ENCODE results near the gene STAG1.
"Not testable (repeated sequence)": the region's sequence is repeated elsewhere in the genome, so short reads cannot be mapped to it uniquely, and the experiment has no call there.

The STAG1 gene

DNA sequence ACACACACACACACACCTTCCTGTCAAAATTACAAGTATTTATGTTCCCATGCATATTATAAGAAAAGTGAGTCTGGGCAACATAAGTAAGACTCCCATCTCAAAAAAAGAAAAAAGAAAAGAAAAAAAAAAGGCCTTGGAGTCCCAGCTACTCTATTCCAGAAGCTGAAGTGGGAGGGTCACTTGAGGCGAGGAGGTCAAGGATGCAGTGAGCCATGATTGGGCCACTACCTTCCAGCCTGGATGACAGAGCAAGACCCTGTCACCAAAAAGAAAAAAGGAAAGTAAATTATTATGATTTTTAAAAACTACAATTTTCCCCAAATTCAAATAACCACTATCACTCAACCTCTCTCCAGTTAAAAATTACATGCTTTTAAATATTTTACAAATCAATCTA lies 113.1 kb downstream of the STAG1 start:
- DNase-seq = no peak

DNA sequence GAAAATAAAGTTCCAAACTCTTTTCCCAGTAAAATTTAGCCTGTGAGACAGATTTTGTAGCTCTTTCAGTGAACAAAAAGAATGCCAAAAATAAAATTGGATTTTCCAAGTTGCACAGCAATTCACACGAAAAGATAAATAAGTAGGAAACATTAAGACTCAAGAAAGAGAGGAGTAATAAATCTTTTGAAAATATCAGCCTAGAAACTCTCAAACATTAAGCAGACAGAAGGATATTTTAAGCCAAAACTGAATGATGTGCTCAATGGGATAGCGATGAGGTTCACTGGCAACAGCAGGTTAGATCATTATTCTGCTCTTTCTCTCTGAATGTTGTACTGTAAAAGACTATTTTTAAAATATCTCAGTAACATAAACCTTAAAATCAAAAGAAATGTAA lies 115.0 kb downstream of the STAG1 start:
- no peak for DNase-seq

DNA sequence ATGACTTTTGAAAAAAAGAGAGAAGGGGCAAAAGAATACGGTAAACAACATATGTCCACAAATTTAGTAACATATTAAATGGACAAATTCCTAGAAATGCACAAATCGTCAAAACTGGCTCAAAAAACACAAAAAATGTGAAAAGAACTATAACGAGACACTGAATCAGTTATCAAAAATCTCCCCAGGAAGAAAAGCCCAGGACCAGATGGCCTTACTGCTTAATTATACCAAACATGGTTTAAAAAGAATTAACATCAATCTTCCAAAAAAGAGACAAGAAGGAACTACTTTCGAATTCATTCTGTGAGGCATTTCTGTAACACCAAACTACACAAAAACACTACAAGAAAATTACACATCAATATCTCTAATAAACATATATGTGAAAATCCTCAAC lies 117.4 kb downstream of the STAG1 start:
- DNase-seq = no peak

DNA sequence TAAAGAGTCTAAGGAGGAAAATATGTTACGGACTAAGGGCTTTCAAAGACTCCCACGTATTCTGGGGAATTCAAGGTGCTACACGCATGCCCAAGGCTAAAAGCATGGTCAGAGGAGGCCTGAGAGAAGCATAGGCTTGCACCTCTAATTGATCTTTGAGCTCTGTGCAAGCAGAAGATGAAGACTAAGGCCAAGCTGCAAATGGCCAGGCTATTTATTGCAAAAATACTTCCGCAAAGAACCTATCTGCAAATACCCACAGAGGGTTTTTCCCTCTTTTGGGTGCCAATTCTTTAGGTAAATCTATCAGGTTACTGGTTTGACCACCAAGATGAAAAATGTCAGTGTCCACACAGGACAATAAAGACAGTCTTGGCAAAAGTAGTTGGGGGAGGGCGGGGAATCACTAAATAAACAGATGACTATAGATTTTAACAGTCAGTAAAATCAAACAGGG lies 119.5 kb downstream of the STAG1 start:
- DNase-seq = no peak

DNA sequence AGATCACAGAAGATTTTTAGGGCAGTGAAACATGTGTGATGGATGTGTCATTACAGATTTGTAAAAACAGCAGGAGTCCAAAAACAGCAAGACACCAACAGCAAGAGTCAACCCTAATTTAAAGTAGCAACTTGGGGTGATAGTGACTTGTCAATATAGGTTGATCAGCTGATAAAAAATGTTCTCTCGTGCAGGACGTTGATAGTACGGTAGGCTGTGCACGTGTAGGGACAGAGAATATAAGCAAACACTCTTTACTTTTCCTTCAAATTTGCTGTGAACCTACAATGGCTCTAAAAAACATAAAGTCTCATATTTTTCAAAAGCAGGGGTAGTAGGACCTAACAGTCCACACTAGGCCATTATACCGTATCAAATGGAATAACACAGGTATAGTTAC lies 120.8 kb downstream of the STAG1 start:
- no peak for DNase-seq

DNA sequence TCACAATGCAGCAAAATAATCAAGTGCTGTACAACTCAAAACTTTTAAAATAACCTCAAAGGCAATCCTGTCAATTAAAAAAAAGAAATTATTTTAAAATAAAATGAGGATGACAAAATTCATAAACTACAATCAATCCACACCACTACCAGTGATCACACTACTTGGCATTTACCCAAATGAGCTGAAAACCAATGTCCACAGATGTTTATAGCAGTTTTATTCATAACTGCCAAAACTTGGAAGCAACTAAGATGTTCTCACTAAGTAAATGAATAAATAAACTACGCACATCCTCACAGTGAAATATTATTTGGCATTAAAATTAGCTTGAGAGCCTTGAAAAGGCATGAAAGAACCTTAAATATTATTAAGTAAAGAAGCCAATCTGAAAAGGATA lies 121.3 kb downstream of the STAG1 start:
- no peak for DNase-seq

DNA sequence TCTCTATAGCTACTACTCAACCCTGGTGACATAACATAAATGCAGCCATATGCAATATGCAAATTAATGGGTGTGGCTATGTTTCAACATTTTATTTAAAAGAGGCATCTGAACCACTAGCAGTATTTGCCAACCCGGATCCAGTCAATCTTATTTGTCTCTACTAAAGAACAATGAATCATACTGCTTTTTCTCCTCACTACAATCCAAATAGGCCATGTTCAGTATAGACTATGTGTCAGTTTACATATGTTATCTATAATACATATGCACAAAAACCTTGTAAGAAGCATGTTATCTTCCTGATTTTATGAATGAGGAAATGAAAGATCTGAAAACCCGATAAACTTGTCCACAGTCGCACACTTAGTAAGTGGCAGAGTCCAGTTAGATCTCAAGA lies 125.7 kb downstream of the STAG1 start:
- no peak for DNase-seq

DNA sequence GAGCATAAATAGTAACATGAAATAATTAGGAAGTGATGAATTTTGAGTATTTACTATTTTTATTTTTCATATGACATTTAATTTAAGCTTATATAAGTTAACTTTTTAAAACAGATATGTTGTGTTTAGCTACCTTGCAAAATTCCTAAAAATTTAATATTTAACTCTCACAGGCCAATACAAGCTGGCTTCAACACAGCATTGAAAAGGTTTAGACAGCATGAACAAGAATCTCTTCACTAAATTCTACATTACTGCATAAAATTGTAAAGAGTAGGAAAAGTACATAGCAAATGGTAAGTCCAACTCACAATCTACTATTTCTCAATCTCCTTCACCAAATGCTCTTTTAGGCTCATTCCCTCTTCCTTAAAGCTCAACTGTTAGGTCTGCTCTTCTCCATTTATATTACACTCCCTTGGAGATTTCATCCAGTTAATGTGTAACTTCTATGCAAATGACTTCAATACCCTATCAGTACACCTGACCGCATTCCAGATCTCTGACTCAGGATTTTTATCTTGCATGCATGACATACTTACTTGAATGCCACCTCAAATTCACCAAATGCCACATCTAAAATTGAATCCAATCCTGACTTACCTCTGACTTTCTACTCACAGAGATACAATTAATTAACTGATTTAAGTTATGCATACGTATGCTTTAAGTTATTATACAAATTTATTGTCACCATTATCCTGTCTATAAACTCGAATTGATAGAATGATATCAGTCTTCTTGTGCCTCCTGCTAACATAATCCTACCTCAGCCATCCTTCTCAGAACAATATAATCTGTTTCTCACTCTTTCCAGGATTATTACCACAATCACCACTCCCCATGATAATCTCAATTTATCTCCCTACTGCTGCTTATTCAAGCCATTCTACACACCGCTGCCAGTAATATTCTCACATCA lies 127.0 kb downstream of the STAG1 start:
- no peak for DNase-seq

DNA sequence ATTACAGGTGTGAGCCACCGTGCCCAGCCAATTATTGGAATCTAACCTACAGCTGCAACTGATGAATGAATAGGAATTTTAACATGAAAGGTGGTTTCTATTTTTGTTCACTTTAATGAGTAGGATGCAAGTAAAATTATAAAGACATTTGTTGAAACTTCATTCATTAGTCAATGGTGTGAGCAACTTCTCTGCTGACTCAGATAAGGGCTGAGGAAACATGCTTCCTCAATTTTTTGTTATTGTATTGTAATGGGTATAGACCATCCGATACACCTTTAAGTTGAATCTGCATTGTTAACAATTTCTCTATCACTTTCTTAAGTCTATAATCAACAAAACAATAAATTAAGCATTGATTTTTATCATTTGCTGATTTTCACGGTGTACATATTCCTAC lies 127.8 kb downstream of the STAG1 start:
- no peak for DNase-seq

DNA sequence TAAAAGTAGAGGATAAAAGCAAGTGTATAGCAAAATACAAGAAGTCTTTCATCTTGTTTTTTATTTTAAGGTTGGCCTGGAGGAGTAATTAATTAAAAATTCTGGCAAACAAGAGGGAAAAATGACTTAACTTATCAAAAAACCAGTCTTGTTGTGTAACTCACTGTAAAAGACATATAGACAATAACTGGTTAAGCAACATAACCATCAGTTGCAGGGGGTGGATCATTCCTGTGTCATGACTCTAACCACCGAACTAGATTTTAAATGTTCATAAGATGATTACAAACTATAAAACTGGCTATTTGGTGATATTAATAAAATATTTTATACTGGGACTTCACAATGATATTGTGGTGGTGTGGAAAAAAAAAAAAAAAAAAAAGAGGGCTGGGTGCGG lies 130.6 kb downstream of the STAG1 start:
- no peak for DNase-seq

DNA sequence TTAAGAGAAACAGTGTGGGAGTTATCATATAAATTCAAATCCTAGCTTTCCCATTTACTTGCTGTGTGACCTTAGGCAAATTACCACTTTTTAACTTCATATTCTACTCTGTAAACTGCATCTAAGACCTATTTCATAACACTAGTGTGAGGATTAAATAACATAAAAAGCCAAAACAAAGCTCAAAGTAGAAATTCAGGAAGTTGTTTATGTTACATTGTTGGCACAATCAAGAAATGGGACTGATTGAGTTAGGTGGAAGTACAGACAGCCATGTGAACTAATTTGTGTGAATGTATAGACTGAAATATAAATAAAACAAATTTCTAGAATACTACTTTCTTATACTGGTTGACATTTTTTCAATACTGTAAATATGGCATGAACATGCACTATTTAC lies 131.7 kb downstream of the STAG1 start:
- no peak for DNase-seq

DNA sequence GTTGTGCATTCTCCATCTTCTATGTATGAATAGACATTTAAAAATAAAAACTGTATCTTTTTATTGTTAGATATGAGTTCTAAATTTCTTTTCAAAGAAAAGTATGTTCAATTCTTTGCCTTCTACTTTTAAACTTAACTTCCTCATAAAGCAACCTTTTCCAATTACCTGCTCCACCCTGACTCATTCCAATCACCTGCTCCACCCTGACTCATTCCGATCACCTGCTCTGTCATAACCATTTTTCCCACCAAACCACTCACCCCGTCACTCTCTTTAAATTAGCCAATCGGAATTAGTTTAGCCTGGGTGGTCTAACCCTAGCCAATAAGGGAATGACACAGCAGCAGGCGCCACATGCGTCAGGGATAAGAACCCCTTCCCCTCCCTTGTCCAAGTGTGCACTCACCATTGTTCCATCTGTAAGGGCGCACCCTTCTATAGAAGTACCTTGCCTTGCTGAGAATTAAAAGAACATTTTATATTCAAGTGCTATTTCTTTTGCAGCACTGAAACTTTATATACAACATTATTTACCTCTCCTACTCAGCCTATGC lies 134.1 kb downstream of the STAG1 start:
- not testable (repeated sequence) for DNase-seq

DNA sequence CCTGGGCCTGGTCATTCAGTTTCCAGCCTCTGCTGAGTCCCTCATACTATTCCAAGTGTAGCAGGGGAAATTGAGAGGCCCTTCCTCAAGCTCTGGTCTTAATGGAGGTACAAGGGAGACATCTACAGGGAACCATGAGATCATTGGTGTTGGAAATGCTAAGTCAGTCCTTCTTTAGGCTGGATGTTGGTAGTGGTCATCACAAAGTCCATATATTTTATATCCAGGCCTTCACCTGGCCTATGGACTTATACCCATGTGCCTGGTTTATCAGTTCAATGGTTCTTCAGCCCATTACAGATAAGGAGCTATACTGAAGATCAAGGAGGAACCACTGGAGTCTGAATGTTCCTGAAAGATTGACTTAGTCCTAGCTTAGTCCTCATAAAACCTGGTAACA lies 135.0 kb downstream of the STAG1 start:
- no peak for DNase-seq

DNA sequence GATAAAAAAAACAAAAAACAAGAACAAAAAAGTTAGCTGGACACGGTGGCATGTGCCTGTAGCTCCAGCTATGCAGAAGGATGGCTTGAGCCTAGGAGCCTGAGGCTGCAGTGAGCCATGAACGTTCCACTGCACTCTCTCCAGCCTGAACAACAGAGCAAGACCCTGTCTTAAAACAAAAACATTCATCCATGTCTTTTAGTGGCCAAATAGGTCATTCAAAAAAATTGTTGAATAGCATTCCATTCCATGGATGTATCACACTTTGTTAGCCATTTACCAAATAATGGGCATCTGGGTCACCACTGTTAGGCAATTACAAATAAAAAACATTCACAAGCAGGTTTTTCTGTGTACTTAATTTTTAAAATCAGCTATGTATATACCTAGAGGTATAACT lies 139.7 kb downstream of the STAG1 start:
- no peak for DNase-seq

DNA sequence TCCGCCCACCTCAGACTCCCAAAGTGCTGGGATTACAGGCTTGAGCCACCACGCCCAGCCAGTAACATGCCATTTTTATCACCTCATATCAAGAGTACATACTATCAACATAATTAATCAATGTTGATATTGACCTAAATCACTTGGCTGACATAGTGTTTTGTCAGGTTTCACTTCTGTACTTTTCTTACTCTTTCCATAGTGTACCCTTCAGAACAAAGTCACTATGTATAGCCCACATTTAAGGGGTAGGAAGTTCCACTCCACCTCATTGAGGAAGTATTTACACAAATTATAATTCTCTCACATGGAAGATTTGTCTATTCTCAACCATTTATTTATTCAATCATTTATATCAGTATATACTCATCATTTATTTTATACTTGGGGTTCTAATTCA lies 145.2 kb downstream of the STAG1 start:
- DNase-seq = no peak

DNA sequence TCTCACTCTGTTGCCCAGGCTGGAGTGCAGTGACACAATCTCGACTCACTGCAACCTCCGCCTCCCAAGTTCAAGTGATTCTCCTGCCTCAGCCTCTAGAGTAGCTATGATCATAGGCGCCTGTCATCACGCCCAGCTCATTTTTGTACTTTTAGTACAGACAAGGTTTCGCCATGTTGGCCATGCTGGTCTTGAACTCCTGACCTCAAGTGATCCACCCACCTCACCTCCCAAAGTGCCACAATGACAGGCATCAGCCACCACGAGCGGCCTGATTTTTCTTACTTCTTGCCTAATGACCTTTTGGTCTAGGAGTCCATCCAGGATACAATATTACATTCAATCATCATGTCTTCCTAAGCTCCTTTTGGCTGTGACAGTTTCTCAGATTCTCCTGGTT lies 146.0 kb downstream of the STAG1 start:
- not testable (repeated sequence) for DNase-seq

DNA sequence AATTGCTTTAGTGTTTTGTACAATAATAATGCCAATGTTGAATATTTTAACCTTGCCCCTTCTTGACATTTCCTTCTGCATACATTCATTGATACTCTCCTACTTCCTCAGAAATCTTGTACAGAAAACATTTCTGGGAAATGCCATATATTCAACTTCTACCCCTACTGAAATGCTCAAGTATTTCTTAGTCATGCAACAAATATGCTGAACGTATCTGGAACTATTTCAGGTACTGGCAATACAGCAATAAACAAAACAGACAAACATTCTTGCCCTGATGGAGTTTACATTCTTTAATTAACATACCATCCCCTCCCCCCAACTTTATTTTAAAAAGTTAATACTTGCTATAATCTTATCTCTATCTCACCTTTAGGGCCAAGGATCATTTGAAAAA lies 147.2 kb downstream of the STAG1 start:
- no peak for DNase-seq

DNA sequence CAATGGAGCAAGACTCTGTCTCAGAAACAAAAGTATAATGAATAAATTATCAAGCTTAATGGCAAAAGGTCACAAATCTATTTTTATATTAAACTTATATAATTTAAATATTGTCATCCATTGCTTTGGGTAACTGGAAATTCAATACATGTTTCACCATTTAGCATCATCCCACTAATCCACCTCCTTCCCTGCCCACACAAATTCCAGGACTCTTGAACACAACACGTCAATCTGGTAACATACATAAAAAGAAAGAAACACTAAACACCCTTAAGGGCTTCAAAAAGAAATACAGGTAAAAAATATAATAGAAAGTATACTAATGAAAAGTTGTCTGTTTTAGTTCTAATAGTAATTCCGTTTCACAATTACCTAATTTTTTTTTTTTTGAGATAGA lies 149.4 kb downstream of the STAG1 start:
- DNase-seq = no peak

DNA sequence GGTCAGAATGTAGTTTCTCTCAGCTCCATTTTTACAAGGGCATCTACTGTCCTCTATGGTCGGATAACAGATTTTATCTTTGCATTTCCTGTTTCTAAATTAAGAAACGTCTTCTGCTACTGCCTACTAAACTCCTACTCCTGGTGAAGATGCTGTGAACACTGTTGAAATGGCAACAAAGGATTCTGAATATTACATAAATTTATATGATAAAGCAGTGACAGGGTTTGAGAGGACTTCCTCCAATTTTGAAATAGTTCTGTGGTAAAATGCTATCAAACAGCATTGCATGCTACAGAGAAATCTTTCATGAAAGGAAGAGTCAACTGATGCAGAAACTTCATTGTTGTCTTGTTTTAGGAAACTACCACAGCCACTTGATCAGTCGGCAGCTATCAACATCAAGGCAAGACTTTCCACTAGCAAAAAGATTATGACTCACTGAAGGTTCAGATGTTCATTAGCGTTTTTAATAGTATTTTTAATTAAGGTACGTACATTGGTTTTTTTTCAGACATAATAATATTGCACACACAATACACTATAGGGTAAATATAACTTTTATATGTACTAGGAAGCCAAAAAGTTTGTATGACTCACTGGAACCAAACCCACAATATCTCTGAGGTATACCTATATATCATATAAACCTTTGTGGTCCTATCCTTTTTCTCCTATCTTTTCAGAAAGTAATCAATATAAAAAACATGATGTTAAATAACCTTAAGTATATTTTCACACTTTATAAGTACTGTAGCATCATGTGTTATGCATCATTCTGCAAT lies 156.1 kb downstream of the STAG1 start:
- DNase-seq = no peak

DNA sequence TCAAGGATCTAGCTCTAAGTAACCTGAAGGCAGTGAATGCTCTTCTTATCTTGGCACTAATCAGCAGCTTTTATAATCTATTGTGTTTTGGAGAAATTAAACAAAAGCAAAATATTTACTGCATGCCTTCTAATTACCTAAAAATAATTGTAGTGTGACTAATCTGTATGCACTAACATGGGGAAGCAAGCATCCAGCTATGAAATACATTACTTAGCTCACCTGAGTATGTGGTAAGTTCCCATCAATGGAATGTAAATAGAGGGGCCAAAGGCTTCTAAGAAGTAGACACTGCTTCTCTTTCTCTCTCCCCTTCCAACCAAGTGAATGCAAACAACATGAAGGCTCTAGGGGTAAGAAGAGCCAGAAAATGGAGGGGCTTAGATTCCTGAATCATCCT lies 165.6 kb downstream of the STAG1 start:
- DNase-seq = no peak

DNA sequence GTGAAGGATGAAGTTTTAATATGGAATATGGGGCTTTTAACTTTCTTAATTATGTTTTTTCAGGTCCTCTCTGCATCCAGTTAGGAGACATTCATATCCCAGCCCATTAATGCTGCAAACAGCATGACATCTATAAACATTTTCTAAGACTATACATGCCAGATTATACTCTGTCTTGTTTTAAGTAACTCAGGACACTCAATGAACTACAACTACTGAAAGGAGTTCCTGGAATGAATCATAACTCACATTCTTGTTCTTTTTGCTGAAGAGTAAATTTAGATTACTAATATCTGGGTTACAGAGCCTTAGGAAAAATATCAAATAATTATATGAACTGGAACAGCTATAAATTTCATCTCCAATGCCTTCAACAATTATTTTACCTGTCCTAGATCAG lies 167.4 kb downstream of the STAG1 start:
- no peak for DNase-seq

DNA sequence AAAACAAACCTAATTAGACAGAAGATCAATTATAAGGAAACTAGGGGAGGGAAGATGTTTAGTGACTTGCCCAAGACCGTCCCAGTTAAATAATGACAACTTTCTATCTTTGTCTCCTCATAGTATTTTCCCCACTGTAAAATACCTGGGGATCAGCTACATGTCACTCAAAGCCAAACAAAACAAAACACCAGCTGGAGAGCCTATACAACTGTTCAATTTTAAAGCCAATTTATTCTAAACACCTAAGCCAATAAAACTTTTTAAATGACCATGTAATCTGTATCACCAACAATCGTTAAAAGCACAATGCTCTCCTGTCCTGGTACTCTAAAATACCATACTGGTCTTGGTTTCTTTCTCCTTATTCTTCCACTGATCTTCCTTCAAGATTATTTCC lies 168.4 kb downstream of the STAG1 start:
- DNase-seq = no peak

DNA sequence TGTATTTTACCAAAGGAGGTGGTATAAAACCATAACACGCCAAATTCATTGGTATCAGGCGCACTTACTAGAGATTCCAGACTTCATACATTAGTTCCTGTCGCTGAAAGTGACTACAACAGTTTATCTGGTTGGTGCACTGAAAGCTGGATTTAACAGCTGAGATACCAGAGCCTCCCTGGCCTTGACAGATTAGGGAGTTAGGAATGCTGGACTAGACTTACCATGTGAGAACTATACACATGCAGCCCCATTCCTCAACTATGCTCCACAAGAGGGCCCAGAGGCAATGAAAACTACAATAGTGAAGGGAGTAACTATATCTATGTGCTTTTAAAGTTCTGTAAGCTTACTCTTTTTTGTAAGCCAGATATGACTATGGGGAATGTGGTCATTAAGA lies 174.4 kb downstream of the STAG1 start:
- DNase-seq = no peak
